Islet of Langerhans (tissue), 1 donor: ENCODE results near the gene PSMC2.

Experiments
- FAIRE-seq: peaks from one replicate; lab custom pipeline; 2011; peaks lifted over from hg19 to GRCh38; lab: Jason Lieb, UNC

PSMC2 gene

DNA sequence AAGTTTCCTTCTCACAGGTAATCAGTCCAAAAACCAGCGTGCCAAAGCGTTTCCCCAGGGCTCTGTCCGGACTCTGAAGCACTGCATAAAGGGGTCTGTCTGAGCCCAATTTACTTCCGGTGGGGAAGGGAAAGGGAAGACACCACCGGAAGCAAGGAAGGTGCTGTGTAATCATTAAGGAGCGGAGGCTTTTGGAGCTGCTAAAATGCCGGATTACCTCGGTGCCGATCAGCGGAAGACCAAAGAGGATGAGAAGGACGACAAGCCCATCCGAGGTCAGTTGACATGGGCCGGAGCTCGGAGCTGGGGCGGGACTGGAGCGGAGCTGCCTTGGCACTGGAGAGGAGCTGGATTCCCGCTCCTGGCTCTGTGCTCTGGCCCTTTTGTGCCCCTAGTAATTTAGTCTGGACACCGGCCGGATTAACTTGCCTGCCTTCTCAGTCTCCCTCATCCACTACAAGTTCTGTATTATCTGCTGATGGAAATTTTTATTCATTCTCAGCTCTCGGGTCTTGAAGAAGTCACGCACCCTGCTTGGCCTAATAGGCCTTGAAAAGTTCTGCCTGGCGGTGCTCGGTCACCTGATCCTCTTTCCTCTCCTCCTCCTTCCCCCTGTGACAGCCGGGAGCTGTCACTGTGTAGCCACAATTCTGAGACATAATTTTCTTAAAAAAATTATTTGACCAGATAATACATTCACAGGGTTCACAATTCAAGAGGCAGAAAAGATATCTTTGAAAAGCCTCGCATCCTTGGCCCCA, at the start of gene PSMC2:
PSMC2 (plus strand) TSS at position 137 of the 761 bp plus-strand sequence; CDS start at position 206, 69 bp downstream.
- no peak for FAIRE-seq

DNA sequence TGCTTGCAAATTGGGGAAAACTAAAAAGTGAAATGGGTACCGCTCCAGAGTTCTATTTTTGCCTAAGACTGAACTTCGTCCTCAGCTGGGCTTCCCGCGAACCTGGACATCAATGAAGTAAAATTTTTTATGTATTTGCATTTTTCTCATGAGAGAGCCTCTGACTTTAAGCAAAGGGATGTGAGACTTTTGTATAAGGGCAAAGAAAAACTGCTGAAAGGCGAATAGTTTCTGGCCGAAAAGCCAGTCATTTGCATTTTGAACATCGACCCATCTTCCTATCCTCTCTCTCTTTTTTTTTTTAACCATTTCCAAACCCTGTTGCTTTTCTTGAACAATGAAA, 49.6 kb upstream of the PSMC2 start:
- no peak for FAIRE-seq

DNA sequence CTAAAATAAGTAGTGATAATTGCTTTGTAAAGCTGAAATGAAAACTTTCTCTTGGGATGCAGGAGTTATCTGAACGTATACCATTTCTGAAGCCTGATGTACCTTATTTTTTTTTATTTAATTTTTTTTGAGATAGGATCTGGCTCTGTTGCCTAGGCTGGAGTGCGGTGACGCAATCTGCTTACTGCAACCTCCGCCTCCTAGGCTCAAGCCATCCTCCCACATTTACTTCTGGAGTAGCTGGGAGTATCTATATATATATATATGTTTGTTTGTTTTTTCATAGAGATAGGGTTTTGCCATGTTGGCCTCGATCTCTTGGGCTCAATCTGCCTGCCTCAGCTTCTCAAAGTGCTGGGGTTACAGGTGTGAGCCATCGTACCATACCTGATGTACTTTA, 47.8 kb upstream of the PSMC2 start:
- no peak for FAIRE-seq

DNA sequence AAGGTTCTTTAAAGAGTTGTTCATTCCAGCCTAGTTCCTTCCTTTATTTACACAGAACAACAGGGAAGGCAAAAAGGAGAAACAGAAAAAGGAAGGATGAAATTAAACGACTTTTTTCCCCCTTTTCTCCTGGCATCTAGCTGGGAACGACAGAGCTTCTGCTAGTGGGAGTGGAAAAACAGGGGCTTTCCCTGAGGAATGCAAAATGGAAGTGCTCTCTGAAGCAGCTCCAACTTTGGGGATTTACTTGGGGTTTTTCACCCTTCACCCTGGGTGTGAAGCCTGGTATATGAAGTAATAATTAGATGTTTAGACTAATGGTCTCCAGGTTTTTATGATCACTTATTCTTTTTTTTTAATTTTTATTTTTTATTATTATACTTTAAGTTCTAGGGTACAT, 46.0 kb upstream of the PSMC2 start:
- FAIRE-seq: no peak

GRCh38 chr7:103307503-103308231, 39.8 kb upstream of the PSMC2 start:
- peak; percentile 21 for FAIRE-seq

- no peak for FAIRE-seq
Measured at GRCh38 chr7:103314852-103315251, 32.6 kb upstream of the PSMC2 start.

DNA sequence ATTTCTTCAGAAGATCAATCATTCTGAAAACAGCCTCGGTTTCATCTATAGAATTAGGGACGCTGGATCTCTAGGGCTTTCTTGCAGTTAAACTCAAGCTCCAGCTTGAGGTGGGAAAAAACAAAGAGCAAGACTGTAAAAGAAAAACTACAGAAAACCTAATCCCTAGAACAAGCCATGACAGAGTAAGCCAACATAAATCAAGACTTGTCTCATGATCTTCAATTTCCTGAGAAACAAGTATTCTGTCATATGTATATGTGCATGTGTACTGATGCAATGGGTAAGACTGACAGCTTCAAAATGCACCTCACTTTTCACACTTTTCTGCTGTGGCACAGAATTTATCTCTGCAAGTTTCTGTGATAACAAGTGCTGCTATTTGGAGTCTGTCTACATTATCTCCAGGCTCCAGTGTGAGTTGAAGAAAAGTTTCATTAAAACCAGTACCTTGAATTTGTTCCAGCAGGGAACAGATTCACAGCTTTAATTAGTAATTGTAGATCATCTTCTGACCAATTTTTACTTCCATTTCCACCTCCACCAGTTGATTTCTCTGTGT, 31.0 kb upstream of the PSMC2 start:
- no peak for FAIRE-seq

GRCh38 chr7:103317009-103317408, 30.4 kb upstream of the PSMC2 start:
- no peak for FAIRE-seq

- FAIRE-seq: no peak
Measured at GRCh38 chr7:103325744-103326143, 21.7 kb upstream of the PSMC2 start.

- FAIRE-seq: no peak
Measured at GRCh38 chr7:103336761-103337160, 10.7 kb upstream of the PSMC2 start.

GRCh38 chr7:103338864-103339263, 8.6 kb upstream of the PSMC2 start:
- no peak for FAIRE-seq

DNA sequence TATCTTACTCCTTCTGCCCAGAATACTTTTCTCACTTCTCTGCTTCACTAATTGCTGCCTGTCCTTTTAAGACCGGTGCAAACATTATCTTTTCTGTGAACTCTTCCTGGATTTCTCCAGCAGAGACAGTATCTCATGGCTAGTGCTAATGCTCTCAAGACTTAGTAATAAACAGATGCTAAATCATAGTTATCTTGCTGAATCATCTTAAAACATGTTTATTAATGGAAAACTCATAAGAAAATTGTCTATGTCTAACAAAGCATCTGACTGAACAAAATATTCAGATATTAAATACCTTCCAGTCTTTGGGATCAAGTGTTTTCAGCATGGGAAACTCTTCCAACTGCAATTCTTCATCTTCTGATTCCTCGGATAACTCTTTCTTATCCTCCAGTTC, 6.0 kb upstream of the PSMC2 start:
- no peak for FAIRE-seq

DNA sequence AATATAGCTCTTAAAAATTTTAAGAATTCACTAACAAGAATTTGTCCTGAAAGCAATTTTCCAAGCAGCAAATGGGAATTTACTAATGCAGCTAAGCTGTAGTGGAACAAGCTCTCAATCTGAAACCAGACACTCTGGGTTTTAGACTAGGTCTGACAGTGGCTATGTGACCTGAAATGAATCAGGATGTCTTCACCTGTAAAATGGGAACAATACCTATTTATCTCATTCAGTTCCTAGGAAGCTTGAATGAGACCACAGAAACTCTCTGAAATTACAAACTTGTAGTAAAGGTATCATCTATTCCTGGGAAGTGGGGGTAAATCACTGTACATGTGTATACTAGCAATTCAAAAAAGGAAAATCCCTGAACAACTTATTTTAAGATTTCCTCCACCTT, 4.1 kb upstream of the PSMC2 start:
- FAIRE-seq: no peak

DNA sequence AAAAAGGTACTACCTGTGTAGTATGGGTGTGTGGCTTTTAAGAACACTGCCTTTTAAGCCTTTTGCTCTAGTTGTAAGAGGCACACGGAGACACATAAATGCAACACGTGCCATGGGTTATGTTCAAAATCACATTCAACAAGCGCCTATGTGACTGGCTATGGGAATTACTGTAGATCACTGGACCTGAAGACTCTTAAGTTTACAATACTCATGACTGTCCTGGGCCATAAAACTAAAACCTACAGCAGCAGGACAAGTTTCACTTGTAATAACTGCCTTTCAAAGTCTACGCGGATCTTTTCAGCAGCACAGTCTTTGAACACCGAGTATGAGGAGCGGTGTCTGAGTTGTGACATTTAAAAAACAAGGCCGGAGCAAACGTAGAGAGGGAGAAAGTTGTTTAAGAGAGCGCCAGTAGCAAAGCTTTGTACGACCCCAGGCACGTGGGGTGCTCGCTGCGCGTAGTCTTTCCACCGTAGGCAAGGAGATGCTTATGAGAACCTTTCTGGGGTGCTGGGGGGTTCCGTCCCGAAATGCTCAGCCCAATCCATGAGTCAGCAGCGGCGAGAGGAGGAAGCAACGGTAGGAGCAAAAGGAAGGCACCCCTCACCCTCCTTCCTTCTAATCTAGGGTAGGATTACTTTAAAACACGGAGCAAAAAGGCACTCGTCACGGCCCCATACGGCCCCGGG, 3.5 kb upstream of the PSMC2 start:
- FAIRE-seq: no peak

- no peak for FAIRE-seq
Measured at GRCh38 chr7:103344453-103345149, 2.8 kb upstream of the PSMC2 start, which contains the start of gene DNAJC2. DNAJC2 (minus strand) TSS chr7:103344767; CDS start chr7:103344622, 145 bp downstream.

GRCh38 chr7:103346396-103346795, 1.0 kb upstream of the PSMC2 start:
- no peak for FAIRE-seq

DNA sequence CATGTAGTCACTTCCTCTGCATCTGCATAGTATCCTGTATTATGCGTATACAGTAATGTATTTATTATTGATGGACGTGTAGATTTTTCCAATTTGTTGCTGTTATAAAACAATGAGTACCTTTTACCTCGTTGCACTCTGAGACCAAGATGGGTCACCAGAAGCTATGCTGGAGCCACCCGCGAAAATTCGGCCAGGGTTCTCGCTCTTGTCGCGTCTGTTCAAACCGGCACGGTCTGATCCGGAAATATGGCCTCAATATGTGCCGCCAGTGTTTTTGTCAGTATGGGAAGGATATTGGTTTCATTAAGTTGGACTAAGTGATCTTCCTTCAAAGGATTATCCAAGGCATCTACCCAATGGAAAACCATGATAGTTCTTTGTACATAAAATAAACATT, 1.0 kb downstream of the PSMC2 start:
- FAIRE-seq: no peak

GRCh38 chr7:103348959-103349358, 1.5 kb downstream of the PSMC2 start:
- no peak for FAIRE-seq

DNA sequence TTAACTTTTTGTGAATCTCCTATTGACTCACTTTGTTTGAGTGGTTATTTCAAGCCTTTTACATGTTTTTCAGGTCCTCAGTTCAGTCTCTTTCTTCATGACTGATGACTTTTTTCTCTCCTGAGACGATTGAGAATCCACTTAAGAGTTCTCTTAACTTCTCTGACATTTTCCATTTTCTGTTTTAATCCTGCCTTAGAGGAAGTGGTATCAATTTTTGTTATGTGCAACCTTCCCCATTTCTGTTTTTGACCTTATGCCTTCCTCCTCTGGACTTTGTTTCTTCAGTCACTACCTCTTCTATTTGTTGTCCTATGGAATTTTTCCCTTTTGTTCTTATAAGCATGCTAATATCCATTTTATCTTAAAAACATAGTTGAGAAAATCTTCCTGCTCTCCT, 2.4 kb downstream of the PSMC2 start:
- FAIRE-seq: no peak

DNA sequence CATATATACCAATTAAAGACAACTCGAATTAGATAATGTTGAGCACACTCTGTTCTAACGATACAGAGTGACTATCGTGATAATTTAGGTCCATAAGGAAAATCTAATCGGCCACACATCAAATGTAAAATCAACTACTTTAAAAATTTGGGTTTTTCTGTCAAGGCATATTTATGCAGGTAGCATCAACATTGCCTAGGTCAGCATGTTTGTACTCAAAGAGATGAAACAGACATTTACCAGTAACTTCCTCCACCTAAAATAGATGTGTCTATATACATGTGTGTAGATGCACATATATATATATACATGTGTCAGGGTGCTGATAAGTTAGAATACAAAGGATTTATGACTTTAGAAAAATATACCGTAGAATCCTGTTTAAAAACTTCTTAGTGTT, 22.0 kb downstream of the PSMC2 start:
- no peak for FAIRE-seq

GRCh38 chr7:103373866-103374643, 26.6 kb downstream of the PSMC2 start:
- no peak for FAIRE-seq
